GM23248 (cell line): ENCODE results near the gene ZNF639.

ENCODE experiments used
- EZH2 ChIP-seq: fragments of 200-600 bp; sonication (generic); IDR thresholded peaks from 2 replicates; pipeline ENCODE4 v1.6.1; 2018; ENCODE audit warnings: antibody characterized with exemption, mild to moderate bottlenecking; ENCODE audit not compliant: insufficient read depth, poor library complexity, severe bottlenecking
- EZH2phosphoT487 ChIP-seq: fragments of 200-600 bp; sonication (generic); IDR thresholded peaks from 2 replicates; pipeline ENCODE4 v1.6.1; 2018; ENCODE audit warnings: antibody characterized with exemption, moderate library complexity, mild to moderate bottlenecking, low read depth; ENCODE audit not compliant: insufficient read depth

DNA sequence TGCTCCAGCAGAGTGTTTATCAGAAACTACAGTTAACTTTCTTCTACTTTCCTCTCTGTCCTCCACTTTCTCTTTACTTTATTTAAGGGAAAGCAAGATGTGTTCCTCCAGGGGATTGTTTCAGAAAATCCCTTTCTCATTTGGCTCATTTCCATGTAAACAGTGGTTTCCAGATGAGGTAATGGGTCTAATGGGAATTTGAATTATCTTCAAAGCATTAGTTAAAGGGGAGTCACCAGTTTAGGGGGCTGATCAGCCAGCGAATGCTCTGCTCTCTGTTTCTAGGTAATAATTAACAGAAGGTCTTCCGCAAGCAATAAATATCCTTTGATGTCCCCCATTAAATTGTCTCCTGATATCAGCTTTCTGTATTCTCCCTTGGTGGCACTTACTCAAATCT is 30.4 kb upstream of the ZNF639 start:
- TF ChIP-seq EZH2 (no peak), EZH2phosphoT487 (no peak)
